WI38 (cell line): Measurements from ENCODE around the gene TCF19.

Experiments
- H3K4me3 ChIP-seq: 2 replicates; pipeline ENCODE4 v1.5.1; 2011; ENCODE audit warnings: low read depth, mild to moderate bottlenecking, control low read depth, low read length
- TF ChIP-seq, protein P1 (sequence below): IDR thresholded peaks from 2 replicates; pipeline ENCODE4 v1.5.1; 2012; ENCODE audit warnings: low read depth, mild to moderate bottlenecking, control low read depth, low read length

TCF19 gene

DNA sequence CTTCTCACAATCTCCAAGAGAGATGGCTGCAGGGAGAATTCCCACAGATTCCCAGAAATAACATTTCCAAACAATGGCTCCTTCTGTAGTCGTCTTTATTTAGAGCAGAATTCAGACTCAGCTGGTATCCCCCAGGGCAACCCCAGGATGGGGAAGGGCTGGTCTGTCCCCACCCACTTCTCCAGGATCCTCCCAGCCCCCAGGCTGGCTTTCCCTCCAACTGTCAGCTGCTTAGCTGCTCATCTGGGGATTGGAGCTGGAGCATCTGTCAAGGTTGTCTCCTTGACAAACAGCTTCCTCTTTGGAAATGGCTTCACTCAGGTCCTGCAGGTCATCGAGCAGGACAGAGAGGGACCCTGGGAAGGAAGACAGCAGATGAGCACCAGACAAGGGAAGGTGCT lies 16.0 kb upstream of the TCF19 start:
- TF ChIP-seq, protein P1, sequence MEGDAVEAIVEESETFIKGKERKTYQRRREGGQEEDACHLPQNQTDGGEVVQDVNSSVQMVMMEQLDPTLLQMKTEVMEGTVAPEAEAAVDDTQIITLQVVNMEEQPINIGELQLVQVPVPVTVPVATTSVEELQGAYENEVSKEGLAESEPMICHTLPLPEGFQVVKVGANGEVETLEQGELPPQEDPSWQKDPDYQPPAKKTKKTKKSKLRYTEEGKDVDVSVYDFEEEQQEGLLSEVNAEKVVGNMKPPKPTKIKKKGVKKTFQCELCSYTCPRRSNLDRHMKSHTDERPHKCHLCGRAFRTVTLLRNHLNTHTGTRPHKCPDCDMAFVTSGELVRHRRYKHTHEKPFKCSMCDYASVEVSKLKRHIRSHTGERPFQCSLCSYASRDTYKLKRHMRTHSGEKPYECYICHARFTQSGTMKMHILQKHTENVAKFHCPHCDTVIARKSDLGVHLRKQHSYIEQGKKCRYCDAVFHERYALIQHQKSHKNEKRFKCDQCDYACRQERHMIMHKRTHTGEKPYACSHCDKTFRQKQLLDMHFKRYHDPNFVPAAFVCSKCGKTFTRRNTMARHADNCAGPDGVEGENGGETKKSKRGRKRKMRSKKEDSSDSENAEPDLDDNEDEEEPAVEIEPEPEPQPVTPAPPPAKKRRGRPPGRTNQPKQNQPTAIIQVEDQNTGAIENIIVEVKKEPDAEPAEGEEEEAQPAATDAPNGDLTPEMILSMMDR: no peak
- H3K4me3 ChIP-seq: no peak overlapping the region

DNA sequence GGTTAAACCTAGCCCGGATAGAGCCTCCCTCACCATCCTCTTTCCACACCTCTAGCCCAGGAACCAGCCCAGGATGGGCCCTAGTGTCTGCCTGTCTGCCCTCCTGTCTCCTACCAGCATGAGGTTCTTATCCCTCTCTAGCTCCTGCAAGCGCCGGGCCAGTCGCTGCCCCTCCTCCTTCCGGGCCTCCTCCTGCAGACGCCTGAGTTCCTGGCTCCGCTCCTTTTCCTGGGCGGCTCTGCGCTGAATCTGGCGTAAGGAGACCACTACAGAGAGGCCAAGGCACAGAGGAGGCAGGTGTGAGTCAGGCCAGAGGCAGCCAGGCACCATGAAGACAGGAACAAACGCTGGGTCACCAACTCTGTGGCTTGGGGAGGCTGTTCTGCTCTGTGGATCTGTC lies 15.2 kb upstream of the TCF19 start:
- H3K4me3 ChIP-seq: no peak overlapping the region
- TF ChIP-seq, protein P1: no peak

DNA sequence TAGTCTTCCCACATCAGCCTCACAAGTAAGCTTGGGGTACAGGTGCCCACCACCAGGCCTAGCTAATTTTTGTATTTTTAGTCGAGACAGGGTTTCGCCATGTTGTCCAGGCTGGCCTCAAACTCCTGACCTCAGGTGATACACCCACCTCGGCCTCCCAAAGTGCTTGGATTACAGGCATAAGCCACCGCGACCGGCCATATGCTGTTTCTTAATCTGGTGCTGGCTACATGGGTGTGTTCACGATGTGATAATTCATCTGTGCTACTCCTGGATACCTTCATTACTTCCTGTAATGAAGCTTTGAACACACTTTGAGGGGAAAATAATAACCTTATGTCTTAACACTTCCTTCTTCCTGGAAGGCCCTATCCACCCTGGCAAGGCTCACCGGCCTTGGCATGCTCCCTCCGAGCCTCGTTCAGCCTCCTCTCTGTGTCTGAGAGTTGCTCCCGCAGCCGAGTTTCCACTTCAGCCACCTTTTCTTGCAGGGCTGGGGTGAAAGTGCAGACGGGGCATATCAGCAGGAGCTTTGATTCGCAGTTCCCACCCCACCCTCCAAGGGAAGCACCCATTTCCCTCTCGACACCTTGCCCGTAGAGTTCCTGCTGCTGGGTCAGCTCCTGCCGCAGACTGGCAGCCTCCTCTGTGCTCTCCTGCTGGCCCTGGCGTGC lies 14.0 kb upstream of the TCF19 start:
- H3K4me3 ChIP-seq: no peak overlapping the region
- TF ChIP-seq, protein P1: no peak

DNA sequence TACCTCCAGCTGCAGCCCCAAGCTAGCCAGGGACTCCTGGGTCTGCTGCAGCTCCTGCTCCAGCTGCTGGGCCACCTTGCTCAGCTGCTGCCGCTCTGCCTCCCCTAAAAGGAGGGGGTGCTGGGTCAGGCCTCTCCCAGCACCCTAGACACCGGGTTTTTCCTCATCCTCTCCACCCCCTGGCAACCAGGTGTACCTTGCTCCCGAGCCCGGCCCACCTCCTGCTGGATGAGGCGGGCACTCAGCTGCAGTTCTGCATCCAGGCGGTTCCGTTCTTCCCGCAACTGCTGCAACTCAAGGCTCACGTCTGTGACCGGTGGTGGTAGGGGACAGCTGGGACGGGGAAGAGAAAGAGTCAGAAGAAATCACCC lies 13.4 kb upstream of the TCF19 start:
- no peak overlapping the region for H3K4me3 ChIP-seq
- TF ChIP-seq, protein P1: no peak

DNA sequence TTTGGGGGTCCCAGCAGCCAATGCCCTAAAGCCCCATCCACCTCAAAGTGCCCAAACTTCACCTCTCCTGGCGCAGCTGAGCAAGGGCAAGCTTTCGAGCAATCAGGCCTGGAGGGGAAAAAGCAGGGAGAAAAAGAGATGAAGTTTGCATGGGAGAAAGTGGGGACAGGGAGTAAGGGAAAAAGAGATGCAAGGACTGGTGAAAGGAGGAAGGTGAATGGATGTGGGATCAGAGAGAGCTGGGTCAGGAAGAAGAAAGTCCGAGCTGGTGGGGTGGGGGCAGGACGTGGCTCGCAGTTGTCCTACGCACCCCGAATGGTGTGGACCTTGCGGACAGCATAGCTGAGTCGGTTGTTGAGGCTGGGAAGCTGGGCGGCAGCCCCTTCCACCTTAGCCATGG lies 13.0 kb upstream of the TCF19 start:
- no peak overlapping the region for H3K4me3 ChIP-seq
- TF ChIP-seq, protein P1: no peak

DNA sequence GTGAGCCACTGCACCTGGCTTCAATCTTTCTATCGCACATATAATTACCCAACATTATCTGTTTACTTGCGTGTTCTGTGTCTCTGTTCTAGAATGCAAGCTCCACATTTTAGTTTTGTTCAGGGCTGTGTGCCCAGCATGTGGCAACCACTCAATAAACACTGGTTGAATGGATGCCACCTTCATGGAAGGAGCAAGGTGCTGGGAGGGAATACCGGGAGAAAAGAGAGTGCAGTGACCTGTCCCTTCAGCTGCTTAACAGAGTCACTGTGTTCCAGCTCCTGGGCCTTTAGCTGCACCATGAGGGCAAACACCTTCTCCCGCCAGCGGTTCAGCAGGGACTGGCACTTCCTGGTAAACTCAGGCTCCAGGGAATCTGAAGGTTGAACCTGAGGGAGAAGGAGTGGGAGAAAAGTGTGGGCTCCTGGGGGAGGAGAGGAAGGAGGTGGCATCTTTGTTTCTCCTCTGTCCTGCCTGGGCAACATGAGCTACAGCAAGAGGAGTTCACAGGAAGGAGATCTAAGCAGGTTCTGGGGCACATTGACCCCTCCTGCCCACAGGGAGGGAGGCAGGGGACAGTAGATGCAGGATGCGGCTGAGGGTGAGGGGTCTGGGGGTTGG lies 8.5 kb upstream of the TCF19 start:
- TF ChIP-seq, protein P1: no peak
- no peak overlapping the region for H3K4me3 ChIP-seq

DNA sequence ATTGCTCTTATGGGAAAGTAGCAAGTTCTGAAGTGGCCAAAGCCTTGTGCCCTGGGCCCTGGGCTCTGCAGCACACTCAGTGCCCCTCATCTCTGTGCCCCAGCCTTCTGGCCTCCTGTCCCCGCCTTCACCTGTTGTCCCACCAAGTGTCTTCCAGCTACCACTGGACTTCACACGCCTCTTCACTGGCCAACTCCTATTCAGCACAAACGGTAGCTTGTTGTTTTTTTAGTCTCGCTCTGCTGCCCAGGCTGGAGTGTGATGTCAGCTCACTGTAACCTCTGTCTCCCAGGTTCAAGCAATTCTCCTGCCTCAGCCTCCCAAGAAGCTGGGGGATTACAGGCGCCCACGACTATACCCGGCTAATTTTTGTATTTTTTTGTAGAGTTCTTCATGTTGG lies 5.6 kb upstream of the TCF19 start:
- TF ChIP-seq, protein P1: no peak

More for the DNA sequence above, 5.6 kb upstream of the TCF19 start:
- no peak overlapping the region for H3K4me3 ChIP-seq
